ENCODE data around the gene ANKDD1A.

DNA sequence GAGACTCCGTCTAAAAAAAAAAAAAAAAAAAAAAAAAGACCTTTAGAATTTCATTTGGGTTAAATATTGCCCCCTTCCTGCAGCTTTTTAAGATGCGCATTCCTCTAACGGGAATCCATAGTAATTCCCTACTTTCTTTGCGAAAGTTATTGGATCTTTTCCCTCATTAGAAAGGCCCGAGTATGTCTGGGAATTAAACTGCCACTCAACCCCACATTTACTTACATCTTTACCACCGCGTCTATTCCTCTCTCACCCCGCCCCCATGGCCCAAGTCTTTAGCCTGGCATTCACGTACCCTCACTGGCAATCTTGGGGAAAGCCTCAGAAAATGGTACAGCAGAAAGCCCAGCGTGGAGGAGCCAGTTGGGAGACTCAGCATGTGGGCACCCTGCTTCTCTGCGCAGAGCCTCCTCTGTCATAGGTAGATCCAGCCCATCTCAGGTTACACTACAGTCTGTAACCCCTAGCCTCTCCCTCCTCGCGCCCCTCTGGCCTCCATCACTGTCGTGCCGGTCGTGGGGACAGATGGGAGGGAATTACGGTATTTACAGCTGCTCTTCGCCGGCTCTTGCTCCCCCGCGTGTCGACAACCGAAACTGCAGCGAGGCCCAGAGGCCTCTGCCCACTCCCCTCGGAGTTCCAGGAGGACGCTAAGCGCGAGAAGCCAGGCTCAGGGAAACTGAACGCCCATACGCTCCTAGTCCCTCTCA lies 6.4 kb upstream of the ANKDD1A start:
- TF ChIP-seq CTCF (IDR thresholded peaks at IDR 0.05) (peak; percentile 75 to 83 (median 77)), POLR2A (IDR thresholded peaks at IDR 0.05) (no peak)

Data from transverse colon (tissue), 3 donors.